ENCODE results near the gene LRRC59. TPM values are rescaled to one million over a fixed set of nuclear protein-coding genes. Genes with fewer than 3 reads are reported as not detected.
"Not testable (repeated sequence)": the region's sequence is repeated elsewhere in the genome, so short reads cannot be mapped to it uniquely, and the experiment has no call there.

LRRC59 gene
- total RNA-seq, 4 donors from 2014 or later, result 41.1 to 68.1 (median 62.1) TPM

GRCh38 chr17:50337956-50338355 lies 59.4 kb downstream of the LRRC59 start:
- WGBS, result 97% methylated on average over 2 of the region's 2 CpGs

GRCh38 chr17:50333291-50334057 lies 63.8 kb downstream of the LRRC59 start:
- H3K36me3 ChIP-seq; H3K9me3 ChIP-seq; H3K4me3 ChIP-seq; intact Hi-C loops (cut with DNase I); H3K4me1 ChIP-seq; DNase-seq (ENCODE audit: extremely low spot score); H3K27ac ChIP-seq (replicated peaks in 1 of 4): not testable (repeated sequence)
- peaks cover 0 to 16% (median 0%) of the 10 kb centered on the region in 4 donors for H3K27me3 ChIP-seq
- WGBS, result 55% methylated on average over 14 of the region's 14 CpGs

More at GRCh38 chr17:50337956-50338355, 59.4 kb downstream of the LRRC59 start:
- Histone ChIP-seq H3K9me3 (peaks cover 0 to 8% (median 0%) of the 10 kb centered on the region in 4 donors), H3K36me3 (no peaks in the 10 kb centered on the region), H3K27me3 (peaks cover 0 to 5% (median 0%) of the 10 kb centered on the region in 4 donors), H3K27ac (replicated peaks in 1 of 4) (no peak overlapping the region), H3K4me1 (no peaks in the 10 kb centered on the region), H3K4me3 (no peak overlapping the region)
- TF ChIP-seq, protein P1, sequence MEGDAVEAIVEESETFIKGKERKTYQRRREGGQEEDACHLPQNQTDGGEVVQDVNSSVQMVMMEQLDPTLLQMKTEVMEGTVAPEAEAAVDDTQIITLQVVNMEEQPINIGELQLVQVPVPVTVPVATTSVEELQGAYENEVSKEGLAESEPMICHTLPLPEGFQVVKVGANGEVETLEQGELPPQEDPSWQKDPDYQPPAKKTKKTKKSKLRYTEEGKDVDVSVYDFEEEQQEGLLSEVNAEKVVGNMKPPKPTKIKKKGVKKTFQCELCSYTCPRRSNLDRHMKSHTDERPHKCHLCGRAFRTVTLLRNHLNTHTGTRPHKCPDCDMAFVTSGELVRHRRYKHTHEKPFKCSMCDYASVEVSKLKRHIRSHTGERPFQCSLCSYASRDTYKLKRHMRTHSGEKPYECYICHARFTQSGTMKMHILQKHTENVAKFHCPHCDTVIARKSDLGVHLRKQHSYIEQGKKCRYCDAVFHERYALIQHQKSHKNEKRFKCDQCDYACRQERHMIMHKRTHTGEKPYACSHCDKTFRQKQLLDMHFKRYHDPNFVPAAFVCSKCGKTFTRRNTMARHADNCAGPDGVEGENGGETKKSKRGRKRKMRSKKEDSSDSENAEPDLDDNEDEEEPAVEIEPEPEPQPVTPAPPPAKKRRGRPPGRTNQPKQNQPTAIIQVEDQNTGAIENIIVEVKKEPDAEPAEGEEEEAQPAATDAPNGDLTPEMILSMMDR (IDR thresholded peaks at IDR 0.05), result no peak
- TF ChIP-seq POLR2A (IDR thresholded peaks at IDR 0.05; ENCODE audit: low read depth), result no peak
- TF ChIP-seq EP300 (IDR thresholded peaks at IDR 0.05), result no peak
- no peak for DNase-seq (ENCODE audit: extremely low spot score)
- intact Hi-C loops (cut with DNase I), result no loop called here

DNA sequence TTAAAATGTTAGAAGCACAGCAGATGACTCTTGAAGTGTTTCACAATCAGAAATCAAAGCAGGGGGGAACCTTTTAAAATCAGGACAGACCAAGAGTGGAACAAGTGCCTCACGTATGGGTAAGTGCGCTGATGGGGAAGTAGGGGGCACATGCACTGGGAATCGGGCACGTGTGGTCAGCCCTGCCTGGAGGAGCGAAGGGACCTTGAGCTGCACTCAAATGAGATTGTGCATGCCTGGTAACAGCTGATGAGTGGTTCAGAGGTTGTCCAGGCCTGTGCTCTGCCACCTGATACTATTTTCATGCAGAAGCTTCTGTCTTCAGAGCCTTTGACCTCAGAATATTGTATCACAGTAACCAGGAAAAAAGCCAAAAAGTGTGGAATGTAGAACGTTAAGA lies 65.1 kb downstream of the LRRC59 start:
- no peak for TF ChIP-seq POLR2AphosphoS5 (IDR thresholded peaks at IDR 0.05)
- Histone ChIP-seq H3K9me3 (no peaks in the 10 kb centered on the region), H3K4me1 (no peaks in the 10 kb centered on the region), H3K27ac (replicated peaks in 1 of 4) (no peak overlapping the region), H3K27me3 (peaks cover 0 to 16% (median 0%) of the 10 kb centered on the region in 4 donors), H3K36me3 (no peaks in the 10 kb centered on the region), H3K4me3 (no peak overlapping the region)
- 70% methylated on average over 6 of the region's 6 CpGs for WGBS
- DNase-seq (ENCODE audit: extremely low spot score), result no peak
- intact Hi-C loops (cut with DNase I), result no loop called here

Small RNA genes within 50 kb of the gene (small RNA-seq; reads per million reads assigned to genes)
- 0 reads per million in 3 donors for gene RF00019

Other genes with a start within 250 kb of the LRRC59 start
- 10 to 100 TPM; 20.2 to 46.3 (median 37.5) TPM for gene PPP1R9B, start 246.8 kb downstream of the LRRC59 start, total RNA-seq
- 100 to 1,000 TPM in 1 of 4 donors, 10 to 100 TPM in 3; 72.7 to 145 (median 82.8) TPM for gene SGCA, start 231.5 kb downstream of the LRRC59 start, total RNA-seq
- gene COL1A1, start 195.9 kb downstream of the LRRC59 start, total RNA-seq, result 100 to 1,000 TPM in 1 of 4 donors, 10 to 100 TPM in 3; 20.7 to 123 (median 41.5) TPM
- gene TMEM92, start 123.1 kb downstream of the LRRC59 start, total RNA-seq, result under 1 TPM in 1 of 4 donors, not detected in 3; 0.80 TPM
- 10 to 100 TPM; 12.8 to 29.8 (median 26.0) TPM for gene XYLT2, start 51.4 kb downstream of the LRRC59 start, total RNA-seq
- gene MRPL27, start 24.3 kb downstream of the LRRC59 start, total RNA-seq, result 10 to 100 TPM; 33.6 to 58.8 (median 48.1) TPM
- not detected for gene EME1, start 24.3 kb downstream of the LRRC59 start, total RNA-seq
- 1 to 10 TPM; 6.0 to 9.6 (median 8.1) TPM for gene ACSF2, start 28.7 kb upstream of the LRRC59 start, total RNA-seq
- gene CHAD, start 71.4 kb upstream of the LRRC59 start, total RNA-seq, result not detected
- gene RSAD1, start 81.3 kb upstream of the LRRC59 start, total RNA-seq, result 10 to 100 TPM; 12.9 to 24.6 (median 16.1) TPM
- 1 to 10 TPM in 2 of 4 donors, under 1 TPM in 1, not detected in 1; 0.33 to 1.6 (median 1.2) TPM for gene MYCBPAP, start 110.9 kb upstream of the LRRC59 start, total RNA-seq
- not detected for gene EPN3, start 135.2 kb upstream of the LRRC59 start, total RNA-seq
- 10 to 100 TPM; 44.1 to 64.4 (median 54.6) TPM for gene SPATA20, start 149.7 kb upstream of the LRRC59 start, total RNA-seq
- gene CACNA1G, start 163.2 kb upstream of the LRRC59 start, total RNA-seq, result under 1 TPM in 3 of 4 donors, not detected in 1; 0.39 to 0.63 (median 0.50) TPM
- 1 to 10 TPM in 3 of 4 donors, under 1 TPM in 1; 0.50 to 2.9 (median 1.9) TPM for gene ABCC3, start 237.4 kb upstream of the LRRC59 start, total RNA-seq